ENCODE results near the gene C2CD5.

DNA sequence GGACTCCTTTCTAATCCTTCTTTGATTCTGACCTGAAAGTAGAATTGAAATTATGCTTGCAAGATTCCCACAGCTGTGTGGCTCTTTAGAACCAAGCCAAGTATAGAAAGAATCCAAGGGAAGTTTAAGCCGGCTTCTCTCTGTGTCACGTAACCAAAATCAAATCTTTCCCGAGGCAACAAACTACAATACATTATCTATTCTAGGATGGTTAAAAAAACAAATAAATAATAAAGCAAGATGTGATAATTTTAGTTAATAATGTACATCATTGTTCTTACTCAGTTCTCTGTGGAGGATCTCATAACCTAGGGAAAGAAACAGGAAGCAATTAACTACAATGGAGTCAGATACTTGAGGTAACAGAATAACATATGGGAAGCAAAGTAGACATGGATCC is 131.8 kb downstream of the C2CD5 start:
- no peak for TF ChIP-seq RFX5 (IDR thresholded peaks at IDR 0.05; ENCODE audit: low read depth, low read length)
- no peak for TF ChIP-seq CTCF (conservative IDR thresholded peaks at IDR 0.05; ENCODE audit: low read depth, low read length)
- TF ChIP-seq RCOR1 (IDR thresholded peaks at IDR 0.05; ENCODE audit: insufficient replicate concordance, low read length): no peak
- TF ChIP-seq POLR2A (IDR thresholded peaks at IDR 0.05; ENCODE audit: low read depth, low read length): no peak
- no peak for TF ChIP-seq FOS (IDR thresholded peaks at IDR 0.05; ENCODE audit: low read depth, low read length)
- TF ChIP-seq, protein P1, sequence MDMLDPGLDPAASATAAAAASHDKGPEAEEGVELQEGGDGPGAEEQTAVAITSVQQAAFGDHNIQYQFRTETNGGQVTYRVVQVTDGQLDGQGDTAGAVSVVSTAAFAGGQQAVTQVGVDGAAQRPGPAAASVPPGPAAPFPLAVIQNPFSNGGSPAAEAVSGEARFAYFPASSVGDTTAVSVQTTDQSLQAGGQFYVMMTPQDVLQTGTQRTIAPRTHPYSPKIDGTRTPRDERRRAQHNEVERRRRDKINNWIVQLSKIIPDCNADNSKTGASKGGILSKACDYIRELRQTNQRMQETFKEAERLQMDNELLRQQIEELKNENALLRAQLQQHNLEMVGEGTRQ (IDR thresholded peaks at IDR 0.05; ENCODE audit: low read depth, low read length): no peak
- TF ChIP-seq BHLHE40 (IDR thresholded peaks at IDR 0.05; ENCODE audit: low read depth, low read length): no peak
- no peak for TF ChIP-seq MAFK (IDR thresholded peaks at IDR 0.05; ENCODE audit: low read depth, low read length)
- TF ChIP-seq RAD21 (IDR thresholded peaks at IDR 0.05; ENCODE audit: low read length): no peak
- no peak for TF ChIP-seq MXI1 (IDR thresholded peaks at IDR 0.05; ENCODE audit: borderline replicate concordance, low read depth, low read length)
- no peak for TF ChIP-seq CEBPB (IDR thresholded peaks at IDR 0.05; ENCODE audit: low read depth, low read length)
- TF ChIP-seq CHD1 (IDR thresholded peaks at IDR 0.05; ENCODE audit: low read depth, low read length): no peak
- no peak for TF ChIP-seq MAZ (IDR thresholded peaks at IDR 0.05; ENCODE audit: borderline replicate concordance, low read depth, low read length)

Data from IMR-90 (cell line).